GM12872 (cell line): Measurements from ENCODE around the gene RIBC2.

Source experiments
- TF ChIP-seq, protein P1 (sequence below): IDR thresholded peaks from 3 replicates; pipeline ENCODE4 v1.5.1; 2011; ENCODE audit warnings: low read depth, mild to moderate bottlenecking, low read length, moderate library complexity; ENCODE audit not compliant: insufficient read depth

The RIBC2 gene

GRCh38 chr22:45425531-45426265 lies 12.2 kb downstream of the RIBC2 start:
- TF ChIP-seq, protein P1, sequence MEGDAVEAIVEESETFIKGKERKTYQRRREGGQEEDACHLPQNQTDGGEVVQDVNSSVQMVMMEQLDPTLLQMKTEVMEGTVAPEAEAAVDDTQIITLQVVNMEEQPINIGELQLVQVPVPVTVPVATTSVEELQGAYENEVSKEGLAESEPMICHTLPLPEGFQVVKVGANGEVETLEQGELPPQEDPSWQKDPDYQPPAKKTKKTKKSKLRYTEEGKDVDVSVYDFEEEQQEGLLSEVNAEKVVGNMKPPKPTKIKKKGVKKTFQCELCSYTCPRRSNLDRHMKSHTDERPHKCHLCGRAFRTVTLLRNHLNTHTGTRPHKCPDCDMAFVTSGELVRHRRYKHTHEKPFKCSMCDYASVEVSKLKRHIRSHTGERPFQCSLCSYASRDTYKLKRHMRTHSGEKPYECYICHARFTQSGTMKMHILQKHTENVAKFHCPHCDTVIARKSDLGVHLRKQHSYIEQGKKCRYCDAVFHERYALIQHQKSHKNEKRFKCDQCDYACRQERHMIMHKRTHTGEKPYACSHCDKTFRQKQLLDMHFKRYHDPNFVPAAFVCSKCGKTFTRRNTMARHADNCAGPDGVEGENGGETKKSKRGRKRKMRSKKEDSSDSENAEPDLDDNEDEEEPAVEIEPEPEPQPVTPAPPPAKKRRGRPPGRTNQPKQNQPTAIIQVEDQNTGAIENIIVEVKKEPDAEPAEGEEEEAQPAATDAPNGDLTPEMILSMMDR = no peak

GRCh38 chr22:45426387-45426786 lies 12.9 kb downstream of the RIBC2 start:
- TF ChIP-seq, protein P1 = no peak

- TF ChIP-seq, protein P1 = no peak
These were observed 13.6 kb downstream of the RIBC2 start for GRCh38 chr22:45427114-45427513.

GRCh38 chr22:45428391-45429385 lies 15.2 kb downstream of the RIBC2 start:
- TF ChIP-seq, protein P1 = no peak

GRCh38 chr22:45429424-45429823 lies 15.9 kb downstream of the RIBC2 start:
- TF ChIP-seq, protein P1 = no peak

DNA sequence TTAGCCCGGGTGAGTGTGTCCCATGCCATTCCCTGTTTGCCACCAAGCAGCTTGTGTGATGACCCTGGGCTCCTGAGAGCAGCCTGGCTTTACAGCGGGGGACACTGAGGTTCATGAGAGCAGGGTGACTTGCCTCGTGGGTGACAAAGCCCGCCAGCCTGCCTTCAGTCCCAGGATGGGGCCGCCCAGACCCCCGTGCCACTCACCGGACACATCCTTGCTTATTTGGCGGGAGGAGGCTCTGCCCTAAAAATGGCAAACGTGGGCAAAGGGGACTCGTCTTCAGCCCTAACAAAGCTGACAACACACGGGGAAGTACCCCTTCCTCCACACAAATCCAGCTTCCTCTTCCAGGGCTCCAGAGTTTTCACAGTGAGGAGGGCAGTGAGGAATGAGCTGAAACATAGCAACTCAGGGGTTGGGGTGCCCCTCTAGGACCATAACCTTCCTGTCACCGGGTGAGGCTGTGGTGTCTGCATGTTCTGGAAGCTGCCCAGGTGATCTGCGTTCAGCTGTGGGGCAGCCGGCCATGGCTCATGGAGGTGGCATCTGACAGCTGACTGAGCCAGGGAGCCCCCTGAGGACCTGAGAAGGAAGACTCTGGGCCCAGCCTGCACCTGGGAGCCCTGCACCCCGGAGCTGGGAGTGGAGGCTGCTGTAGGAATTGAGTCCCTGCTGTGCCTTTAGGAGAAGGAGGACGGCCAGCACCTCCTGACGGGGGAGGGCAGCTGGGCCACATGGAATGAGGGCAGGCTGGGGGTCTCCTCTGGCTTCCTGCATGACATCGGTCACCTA lies 16.7 kb downstream of the RIBC2 start:
- TF ChIP-seq, protein P1 = no peak
